HEK293 (cell line): Measurements from ENCODE around the gene MACF1.

Source experiments
- AEBP2 ChIP-seq: fragments of 450-650 bp; formaldehyde crosslinking; IDR thresholded peaks from 2 replicates; pipeline ENCODE4 v1.5.1; 2016; ENCODE audit warnings: missing biosample characterization, missing genetic modification characterization, borderline replicate concordance
- BCL11A ChIP-seq: fragments of 450-650 bp; formaldehyde crosslinking; IDR thresholded peaks from 2 replicates; pipeline ENCODE4 v1.5.1; 2016; ENCODE audit warnings: low read depth, missing biosample characterization, missing genetic modification characterization
- BCL6B ChIP-seq: fragments of 450-650 bp; formaldehyde crosslinking; IDR thresholded peaks from 2 replicates; pipeline ENCODE4 v1.5.1; 2017; ENCODE audit warnings: missing biosample characterization, missing genetic modification characterization
- ELK4 ChIP-seq: IDR thresholded peaks from 2 replicates; pipeline ENCODE4 v1.6.1; 2011; ENCODE audit warnings: mild to moderate bottlenecking, low read depth, low read length, borderline replicate concordance
- FEZF1 ChIP-seq: fragments of 450-650 bp; formaldehyde crosslinking; IDR thresholded peaks from 2 replicates; pipeline ENCODE4 v1.5.1; 2016; ENCODE audit warnings: missing biosample characterization, missing genetic modification characterization
- GLI4 ChIP-seq: fragments of 450-650 bp; formaldehyde crosslinking; IDR thresholded peaks from 2 replicates; pipeline ENCODE4 v1.5.1; 2016; ENCODE audit warnings: missing biosample characterization, missing genetic modification characterization
- HOXC10 ChIP-seq: sonication (generic); formaldehyde crosslinking; IDR thresholded peaks from 2 replicates; pipeline ENCODE4 v1.8.1; 2023; ENCODE audit warnings: mild to moderate bottlenecking, missing genetic modification reagents
- HOXD13 ChIP-seq: sonication (generic); formaldehyde crosslinking; IDR thresholded peaks from 2 replicates; pipeline ENCODE4 v1.8.0; 2022; ENCODE audit warnings: missing genetic modification reagents, borderline replicate concordance
- KLF7 ChIP-seq: fragments of 450-650 bp; formaldehyde crosslinking; IDR thresholded peaks from 2 replicates; pipeline ENCODE4 v1.5.1; 2016; ENCODE audit warnings: missing biosample characterization, missing genetic modification characterization, borderline replicate concordance
- MEIS1 ChIP-seq: sonication (generic); formaldehyde crosslinking; IDR thresholded peaks from 2 replicates; pipeline ENCODE4 v1.8.1; 2022; ENCODE audit warnings: missing genetic modification reagents, mild to moderate bottlenecking, borderline replicate concordance
- PATZ1 ChIP-seq: fragments of 450-650 bp; formaldehyde crosslinking; IDR thresholded peaks from 2 replicates; pipeline ENCODE4 v1.5.1; 2016; ENCODE audit warnings: missing biosample characterization, missing genetic modification characterization
- PRDM1 ChIP-seq: fragments of 450-650 bp; formaldehyde crosslinking; IDR thresholded peaks from 2 replicates; pipeline ENCODE4; 2016; ENCODE audit warnings: missing biosample characterization, missing genetic modification characterization
- TRIM28 ChIP-seq: IDR thresholded peaks from 2 replicates; pipeline ENCODE4 v1.6.1; 2011; ENCODE audit warnings: low read length, control low read depth, borderline replicate concordance
- ZFP41 ChIP-seq: fragments of 450-650 bp; formaldehyde crosslinking; IDR thresholded peaks from 2 replicates; pipeline ENCODE4 v1.5.1; 2016; ENCODE audit warnings: missing biosample characterization, missing genetic modification characterization, borderline replicate concordance
- ZIC2 ChIP-seq: fragments of 450-650 bp; formaldehyde crosslinking; IDR thresholded peaks from 2 replicates; pipeline ENCODE4 v1.5.1; 2016; ENCODE audit warnings: missing biosample characterization, missing genetic modification characterization
- ZNF10 ChIP-seq: fragments of 450-650 bp; formaldehyde crosslinking; IDR thresholded peaks from 2 replicates; pipeline ENCODE4 v1.5.1; 2017; ENCODE audit warnings: missing biosample characterization, missing genetic modification characterization
- ZNF148 ChIP-seq: fragments of 450-650 bp; formaldehyde crosslinking; IDR thresholded peaks from 2 replicates; pipeline ENCODE4 v1.5.0; 2017; ENCODE audit warnings: missing biosample characterization, missing genetic modification characterization, borderline replicate concordance
- ZNF174 ChIP-seq: fragments of 450-650 bp; formaldehyde crosslinking; IDR thresholded peaks from 2 replicates; pipeline ENCODE4 v1.5.0; 2017; ENCODE audit warnings: missing biosample characterization, mild to moderate bottlenecking, missing genetic modification characterization
- ZNF24 ChIP-seq: fragments of 450-650 bp; formaldehyde crosslinking; IDR thresholded peaks from 2 replicates; pipeline ENCODE4 v1.5.1; 2016; ENCODE audit warnings: missing biosample characterization, missing genetic modification characterization
- ZNF26 ChIP-seq: fragments of 450-650 bp; formaldehyde crosslinking; IDR thresholded peaks from 2 replicates; pipeline ENCODE4 v1.5.1; 2016; ENCODE audit warnings: missing biosample characterization, missing genetic modification characterization
- ZNF292 ChIP-seq: fragments of 450-650 bp; formaldehyde crosslinking; IDR thresholded peaks from 2 replicates; pipeline ENCODE4 v1.5.1; 2016; ENCODE audit warnings: low read depth, missing biosample characterization, missing genetic modification characterization, borderline replicate concordance
- ZNF362 ChIP-seq: fragments of 450-650 bp; formaldehyde crosslinking; IDR thresholded peaks from 2 replicates; pipeline ENCODE4 v1.5.1; 2016; ENCODE audit warnings: missing biosample characterization, missing genetic modification characterization
- ZNF416 ChIP-seq: fragments of 450-650 bp; formaldehyde crosslinking; IDR thresholded peaks from 2 replicates; pipeline ENCODE4 v1.5.1; 2016; ENCODE audit warnings: missing biosample characterization, missing genetic modification characterization
- ZNF530 ChIP-seq: fragments of 450-650 bp; formaldehyde crosslinking; IDR thresholded peaks from 2 replicates; pipeline ENCODE4 v1.5.1; 2016; ENCODE audit warnings: low read depth, missing biosample characterization, missing genetic modification characterization
- ZNF548 ChIP-seq: fragments of 450-650 bp; formaldehyde crosslinking; IDR thresholded peaks from 2 replicates; pipeline ENCODE4 v1.5.1; 2016; ENCODE audit warnings: missing biosample characterization, missing genetic modification characterization
- ZNF571 ChIP-seq: fragments of 450-650 bp; formaldehyde crosslinking; IDR thresholded peaks from 2 replicates; pipeline ENCODE4 v1.5.0; 2017; ENCODE audit warnings: missing biosample characterization, missing genetic modification characterization
- ZNF580 ChIP-seq: fragments of 450-650 bp; formaldehyde crosslinking; IDR thresholded peaks from 2 replicates; pipeline ENCODE4 v1.5.1; 2016; ENCODE audit warnings: missing biosample characterization, missing genetic modification characterization
- ZNF658 ChIP-seq: fragments of 450-650 bp; formaldehyde crosslinking; IDR thresholded peaks from 2 replicates; pipeline ENCODE4; 2016; ENCODE audit warnings: missing biosample characterization, missing genetic modification characterization

MACF1 gene

GRCh38 chr1:39170731-39171667 is 33.5 kb upstream of the MACF1 start (continued):
- TF ChIP-seq AEBP2 (no peak), PRDM1 (tag by site-specific recombination) (no peak), ZNF548 (tag by site-specific recombination) (no peak), ZNF148 (tag by site-specific recombination) (no peak), KLF7 (tag by site-specific recombination) (no peak), ZNF174 (tag by site-specific recombination) (no peak), ZNF292 (no peak), ZNF580 (tag by site-specific recombination) (no peak), ZFP41 (no peak), ELK4 (no peak), GLI4 (no peak), MEIS1 (no peak), ZIC2 (tag by site-specific recombination) (peak; percentile 53), ZNF10 (tag by site-specific recombination) (no peak), ZNF571 (tag by site-specific recombination) (no peak), ZNF416 (no peak), HOXD13 (CRISPR knock-in tag) (no peak), BCL6B (tag by site-specific recombination) (no peak), ZNF362 (no peak), BCL11A (no peak), HOXC10 (CRISPR knock-in tag) (no peak), TRIM28 (peak; percentile 92), ZNF658 (tag by site-specific recombination) (no peak), ZNF530 (tag by site-specific recombination) (no peak), ZNF24 (tag by site-specific recombination) (no peak), PATZ1 (no peak), ZNF26 (tag by site-specific recombination) (no peak), FEZF1 (tag by site-specific recombination) (no peak; the same call in 1 of the 2 replicates)
